HS-27A (cell line): ENCODE measurements around the gene PDE4DIP.
"Not testable (repeated sequence)": the region's sequence is repeated elsewhere in the genome, so short reads cannot be mapped to it uniquely, and the experiment has no call there.

Experiments used
- DNase-seq: peaks from one replicate; pipeline ENCODE4 v3.0.0-alpha.2; 2012; ENCODE audit warnings: low read depth, missing footprints

The PDE4DIP gene

DNA sequence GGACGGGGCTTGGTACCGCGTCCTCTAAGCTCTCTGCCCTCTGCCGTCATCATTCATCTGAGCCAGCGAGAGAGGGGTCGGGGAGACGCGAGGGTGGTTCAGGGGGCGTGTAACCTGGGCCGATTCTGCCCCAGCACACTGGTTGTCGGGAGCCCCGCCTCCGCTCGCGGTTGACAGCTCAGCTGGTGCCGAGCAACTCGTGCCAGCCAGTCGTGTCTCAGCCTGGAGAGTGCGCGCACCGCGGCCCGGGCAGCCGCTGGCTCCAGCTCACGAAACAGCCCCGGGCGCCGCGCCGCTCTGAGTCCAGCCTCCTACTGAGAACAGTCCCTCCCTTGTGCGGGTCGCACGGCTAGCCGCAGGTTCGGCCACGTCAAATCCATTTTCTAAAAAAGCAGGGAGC lies at the start of gene PDE4DIP:
Gene PDE4DIP (plus strand): TSS at position 209 of the 400 bp plus-strand sequence. CDS start 347 bp downstream, outside the sequence.
- DNase-seq = not testable (repeated sequence)

DNA sequence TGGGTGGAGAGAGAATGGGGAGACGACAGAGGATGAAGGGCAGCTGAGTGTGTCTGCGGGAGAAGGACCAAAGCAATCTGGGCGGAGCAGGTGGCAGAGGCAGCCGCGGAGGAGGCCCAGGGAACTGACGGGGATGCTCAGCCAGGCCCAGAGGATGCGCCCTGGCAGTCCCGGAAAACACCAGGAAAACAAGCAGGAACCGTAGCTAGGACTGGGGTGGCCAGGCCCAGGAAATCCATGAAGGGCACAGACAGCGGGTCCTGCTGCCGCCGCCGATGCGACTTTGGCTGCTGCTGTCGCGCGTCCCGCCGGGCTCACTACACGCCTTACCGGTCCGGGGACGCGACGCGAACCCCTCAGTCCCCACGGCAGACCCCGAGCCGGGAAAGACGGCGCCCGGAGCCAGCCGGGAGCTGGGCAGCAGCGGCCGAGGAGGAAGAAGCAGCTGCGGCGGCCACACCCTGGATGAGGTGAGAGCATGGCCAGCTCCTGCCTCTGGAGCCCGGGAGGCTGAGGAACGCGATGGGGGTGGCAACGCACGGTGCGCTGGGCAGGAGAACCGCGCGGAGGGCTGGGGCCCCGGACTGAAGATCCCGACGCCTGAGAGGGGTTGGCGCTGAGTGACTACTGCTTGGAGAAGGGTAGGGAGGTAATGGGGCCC lies 35.8 kb upstream of the PDE4DIP start:
- DNase-seq = not testable (repeated sequence)

- DNase-seq = not testable (repeated sequence)
Observed at GRCh38 chr1:148808929-148809283, 35.3 kb upstream of the PDE4DIP start.

GRCh38 chr1:148822180-148822579 lies 22.0 kb upstream of the PDE4DIP start:
- DNase-seq = not testable (repeated sequence)

DNA sequence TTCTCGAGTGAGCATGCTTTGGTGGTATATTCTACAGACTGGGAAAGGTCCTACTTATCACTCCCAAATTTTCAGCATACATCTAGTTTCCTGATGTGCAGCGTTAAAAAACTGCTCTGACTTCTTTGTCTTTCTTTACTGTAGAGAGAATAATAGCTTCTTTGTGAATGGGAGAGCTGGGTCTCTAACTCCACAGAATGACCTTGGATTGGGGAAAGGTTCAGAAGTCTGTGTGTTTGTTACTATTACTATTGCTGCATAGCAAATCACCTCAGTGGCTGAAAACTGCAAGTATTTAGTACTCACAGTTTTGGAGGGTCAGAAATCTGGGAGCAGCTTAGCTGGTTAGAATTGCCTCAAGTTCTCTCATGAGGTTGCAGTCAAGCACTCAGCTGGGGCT lies 20.4 kb upstream of the PDE4DIP start:
- DNase-seq = not testable (repeated sequence)

DNA sequence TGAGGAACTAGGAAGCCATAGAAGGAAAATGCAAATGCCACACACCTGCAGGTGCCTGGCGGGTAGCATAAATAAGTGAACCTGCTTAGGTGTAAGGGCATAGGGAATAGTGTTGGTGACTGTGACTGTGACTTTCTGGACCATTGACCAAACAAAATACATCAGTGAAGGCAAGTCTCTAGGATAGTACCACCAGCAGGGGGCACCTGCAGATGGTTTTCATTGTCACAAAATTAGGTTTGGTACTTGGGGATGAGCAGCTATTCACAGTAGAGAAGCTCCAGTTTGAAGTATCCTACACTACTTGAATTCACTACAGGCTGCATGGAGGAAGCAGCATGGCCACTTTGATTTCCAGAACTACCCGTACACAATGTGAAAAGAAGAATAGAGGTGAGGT lies 19.2 kb upstream of the PDE4DIP start:
- not testable (repeated sequence) for DNase-seq

DNA sequence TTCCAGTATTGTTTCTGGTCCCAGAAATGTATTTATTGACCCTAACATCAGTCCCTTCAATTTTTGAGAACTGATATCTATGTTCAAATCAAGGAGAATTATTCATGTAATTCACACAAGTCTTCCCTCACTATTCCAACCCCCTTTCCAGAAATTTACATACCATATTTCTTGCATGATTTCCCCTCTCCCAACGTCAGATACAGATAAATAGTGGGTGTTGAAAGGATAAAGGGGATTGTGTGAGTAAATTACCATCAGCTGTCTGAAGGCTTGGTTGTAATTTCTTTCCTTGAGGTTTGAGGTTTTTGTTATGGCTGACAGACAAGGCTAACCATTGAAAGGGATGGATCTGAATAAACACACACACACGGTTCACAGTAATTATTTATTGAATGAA lies 15.7 kb upstream of the PDE4DIP start:
- DNase-seq = not testable (repeated sequence)

- DNase-seq = not testable (repeated sequence)
Observed at GRCh38 chr1:148828962-148829361, 15.3 kb upstream of the PDE4DIP start.

DNA sequence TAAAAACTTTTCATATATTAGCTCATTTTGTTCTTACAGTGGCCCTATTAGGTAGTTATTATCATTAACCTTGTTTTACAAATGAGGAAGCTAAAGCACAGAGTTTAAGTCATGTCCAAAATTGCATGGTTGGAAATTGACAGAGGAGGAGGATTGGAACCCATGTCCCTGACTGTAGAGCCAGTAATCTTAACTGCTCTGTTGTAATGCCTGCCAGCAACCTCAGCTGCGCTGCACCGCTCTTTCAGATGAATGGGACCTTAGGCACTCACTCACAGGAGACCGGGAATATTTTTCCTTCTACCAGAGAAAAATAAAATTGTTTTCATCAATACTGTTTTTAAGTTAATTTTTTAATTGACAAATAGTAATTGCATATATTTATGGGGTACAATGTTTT lies 14.9 kb upstream of the PDE4DIP start:
- not testable (repeated sequence) for DNase-seq

DNA sequence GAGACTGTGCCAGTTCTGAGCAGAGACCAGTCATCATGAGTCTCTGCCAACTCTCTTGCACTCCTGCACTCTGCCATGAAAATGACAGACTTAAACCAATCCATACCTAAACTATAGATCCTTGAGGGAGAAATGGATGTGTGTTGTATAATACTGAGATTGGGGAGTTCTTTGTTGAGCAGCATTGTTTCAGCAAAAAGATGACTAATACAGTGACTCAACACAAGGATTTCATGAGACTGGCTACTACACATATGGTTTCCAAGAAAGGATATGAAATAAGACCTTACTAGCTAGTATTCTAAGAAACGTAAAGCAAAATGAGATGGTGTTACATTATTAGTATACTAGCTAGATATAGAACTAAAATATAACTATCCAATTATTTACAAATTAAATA lies 3.0 kb upstream of the PDE4DIP start:
- not testable (repeated sequence) for DNase-seq

DNA sequence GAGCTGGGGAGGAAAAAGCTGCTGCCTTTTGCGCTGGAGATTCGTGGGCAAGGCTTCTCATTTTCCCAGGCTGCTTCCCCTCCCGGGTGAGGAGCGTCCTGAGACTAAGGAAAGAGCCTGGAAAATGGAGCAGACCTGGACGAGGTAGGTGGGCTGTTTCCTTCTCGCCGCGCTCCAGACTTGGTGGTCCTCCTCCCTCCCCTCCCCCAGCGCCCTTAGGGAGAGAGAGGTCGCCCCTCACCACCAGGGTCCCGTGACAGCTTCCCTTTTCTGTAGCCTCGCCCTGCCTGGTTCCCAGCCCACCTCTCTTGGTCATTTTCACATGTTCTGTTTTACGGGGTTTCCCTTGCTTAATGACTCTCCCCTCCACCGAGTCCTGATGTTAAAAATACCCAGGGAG lies 423 bp downstream of the PDE4DIP start:
- DNase-seq = not testable (repeated sequence)

GRCh38 chr1:148845068-148845467 lies 840 bp downstream of the PDE4DIP start:
- DNase-seq = not testable (repeated sequence)

- DNase-seq = not testable (repeated sequence)
Observed at GRCh38 chr1:148850347-148850746, 6.1 kb downstream of the PDE4DIP start.

- DNase-seq = not testable (repeated sequence)
Observed at GRCh38 chr1:148850840-148851239, 6.6 kb downstream of the PDE4DIP start.

GRCh38 chr1:148851684-148852083 lies 7.5 kb downstream of the PDE4DIP start:
- not testable (repeated sequence) for DNase-seq

GRCh38 chr1:148853363-148853762 lies 9.1 kb downstream of the PDE4DIP start:
- not testable (repeated sequence) for DNase-seq

DNA sequence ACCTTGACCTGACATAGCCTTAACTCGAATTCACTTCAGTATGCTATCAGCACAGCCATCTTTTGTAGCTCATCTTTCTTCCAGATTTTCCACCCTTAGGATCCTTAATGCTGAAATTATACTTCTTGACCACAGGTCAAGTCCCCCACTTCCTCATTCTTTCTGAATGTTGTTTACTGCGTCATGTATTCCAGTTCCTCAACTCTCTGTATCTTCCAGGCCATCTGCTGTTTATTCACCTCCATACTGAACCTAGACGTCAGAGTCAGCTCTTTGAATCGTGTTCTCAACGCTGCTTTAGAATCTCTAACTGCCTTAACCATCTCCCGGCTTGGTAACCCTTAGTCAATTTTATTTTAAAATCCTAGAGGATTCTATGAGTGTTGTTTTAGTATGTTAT lies 9.8 kb downstream of the PDE4DIP start:
- not testable (repeated sequence) for DNase-seq

GRCh38 chr1:148855367-148855766 lies 11.1 kb downstream of the PDE4DIP start:
- not testable (repeated sequence) for DNase-seq

GRCh38 chr1:148860049-148860448 lies 15.8 kb downstream of the PDE4DIP start:
- DNase-seq = not testable (repeated sequence)

DNA sequence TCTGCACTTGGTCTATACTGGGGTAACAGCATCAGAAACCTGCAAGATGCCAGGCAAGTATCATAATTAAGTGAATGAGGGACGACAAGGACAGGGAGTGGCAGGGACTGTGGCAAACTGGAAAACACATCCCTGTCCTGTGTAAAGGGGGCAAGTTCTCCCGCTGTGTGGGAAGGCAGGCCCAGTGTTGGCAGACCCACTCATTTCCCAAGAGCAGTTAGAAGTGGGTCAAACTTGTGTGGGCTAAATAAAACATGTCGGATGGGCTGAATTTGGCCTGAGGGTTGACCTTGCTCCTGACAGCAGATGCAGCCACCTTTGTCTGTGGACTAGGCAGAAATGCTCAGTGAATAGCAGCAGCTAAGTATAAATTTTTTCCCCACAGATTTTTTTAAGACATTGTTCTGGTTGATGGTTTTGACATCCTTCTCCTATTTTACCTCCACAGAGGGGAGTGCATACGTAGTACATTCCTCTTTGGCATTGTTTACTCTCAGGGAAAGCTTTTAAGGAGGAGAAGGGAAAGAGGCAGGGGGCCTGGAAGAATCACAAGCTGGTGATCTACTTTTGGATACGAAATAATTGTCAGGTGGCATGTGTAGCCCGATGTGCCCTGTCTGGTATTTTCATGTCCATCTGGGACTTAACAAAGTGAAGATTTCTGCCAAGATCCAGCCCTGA lies 16.5 kb downstream of the PDE4DIP start:
- DNase-seq = not testable (repeated sequence)

GRCh38 chr1:148862590-148862989 lies 18.4 kb downstream of the PDE4DIP start:
- not testable (repeated sequence) for DNase-seq

DNA sequence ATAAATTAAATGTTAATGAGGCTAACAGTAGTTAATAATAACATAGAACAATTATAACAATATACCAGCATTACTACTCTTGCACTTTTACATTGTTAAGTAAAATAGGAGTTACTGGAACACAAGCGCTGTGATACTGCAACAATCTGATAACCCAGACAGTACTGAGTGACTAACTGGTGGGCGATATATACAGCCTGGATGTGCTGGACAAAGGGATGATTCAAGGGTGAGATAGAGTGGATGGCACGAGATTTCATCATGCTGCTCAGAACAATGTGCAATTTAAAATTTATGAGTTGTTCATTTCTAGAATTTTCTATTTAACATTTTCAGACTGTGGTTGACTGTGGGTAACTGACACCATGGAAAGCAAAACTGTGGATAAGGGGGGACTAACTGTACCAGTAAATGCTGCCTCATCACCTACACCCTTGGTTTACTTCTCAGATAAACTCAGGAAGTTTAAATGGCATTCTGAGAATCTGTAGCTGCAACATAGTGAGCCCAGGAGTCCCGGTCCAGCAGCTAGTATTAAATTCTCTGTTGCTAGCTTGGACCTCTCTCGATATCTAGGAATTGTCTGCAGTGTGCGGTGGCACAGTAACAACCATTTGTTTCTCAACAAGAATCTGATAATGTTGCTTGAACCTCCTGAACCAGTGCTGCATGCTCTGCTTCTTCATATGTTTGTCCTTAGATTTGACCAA lies 24.9 kb downstream of the PDE4DIP start:
- not testable (repeated sequence) for DNase-seq

DNA sequence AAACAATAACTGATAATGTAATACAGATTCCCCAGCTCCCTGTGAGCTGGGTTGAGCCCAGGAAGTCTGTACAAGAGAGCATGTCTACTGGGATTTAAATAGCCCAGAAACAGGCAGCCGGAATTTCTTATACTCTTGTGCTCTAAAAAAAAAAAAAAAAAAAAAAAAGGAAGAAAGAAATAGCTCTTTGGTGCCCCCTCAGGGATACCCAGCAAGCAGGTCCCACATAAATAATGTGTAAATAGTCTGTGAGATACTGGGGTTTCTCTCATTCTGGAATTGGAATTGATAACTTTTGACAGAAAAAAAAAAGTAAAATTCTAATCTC lies 25.4 kb downstream of the PDE4DIP start:
- DNase-seq = not testable (repeated sequence)
